Fibroblast of peridontal ligament (primary cell): Measurements from ENCODE around the gene IGBP1.
A peak's percentile ranks its signal among the peaks of the same experiment; 100 is the strongest.
"Not testable (repeated sequence)": the region's sequence is repeated elsewhere in the genome, so short reads cannot be mapped to it uniquely, and the experiment has no call there.

Experiments
- DNase-seq: peaks from one replicate; pipeline ENCODE4 v3.0.0-alpha.2; 2010; ENCODE audit errors: extremely low read depth

IGBP1 gene

GRCh38 chrX:70166601-70167590 lies 33.6 kb downstream of the IGBP1 start:
- DNase-seq: peak; percentile 45

GRCh38 chrX:70168238-70169188 lies 35.3 kb downstream of the IGBP1 start:
- peak; percentile 66 for DNase-seq

GRCh38 chrX:70169281-70169680 lies 36.0 kb downstream of the IGBP1 start:
- no peak for DNase-seq

GRCh38 chrX:70171624-70172023 lies 38.4 kb downstream of the IGBP1 start:
- no peak for DNase-seq

GRCh38 chrX:70172221-70172620 lies 39.0 kb downstream of the IGBP1 start:
- DNase-seq: peak; percentile 14

GRCh38 chrX:70172964-70173363 lies 39.7 kb downstream of the IGBP1 start:
- no peak for DNase-seq

GRCh38 chrX:70174754-70175153 lies 41.5 kb downstream of the IGBP1 start:
- peak; percentile 47 for DNase-seq

- no peak for DNase-seq
Measured at GRCh38 chrX:70175338-70175737, 42.1 kb downstream of the IGBP1 start.

- no peak for DNase-seq
Measured at GRCh38 chrX:70176938-70177533, 43.8 kb downstream of the IGBP1 start, which contains the start of gene DGAT2L6. DGAT2L6 (plus strand) TSS chrX:70177483; CDS start chrX:70177583, 100 bp downstream.

- no peak for DNase-seq
Measured at GRCh38 chrX:70183091-70183490, 49.8 kb downstream of the IGBP1 start.

- no peak for DNase-seq
Measured at GRCh38 chrX:70190225-70190624, 57.0 kb downstream of the IGBP1 start.

GRCh38 chrX:70196961-70197720 lies 63.9 kb downstream of the IGBP1 start:
- DNase-seq: peak; percentile 41

GRCh38 chrX:70201732-70202131 lies 68.5 kb downstream of the IGBP1 start:
- DNase-seq: no peak

GRCh38 chrX:70208479-70208878 lies 75.2 kb downstream of the IGBP1 start:
- DNase-seq: peak; percentile 13

GRCh38 chrX:70209570-70209969 lies 76.3 kb downstream of the IGBP1 start:
- not testable (repeated sequence) for DNase-seq
